Stomach (tissue), 9 donors: Measurements from ENCODE around the gene ZNF783. TPM values are rescaled to one million over a fixed set of nuclear protein-coding genes. Genes with fewer than 3 reads are reported as not detected.
"Not testable (repeated sequence)": the region's sequence is repeated elsewhere in the genome, so short reads cannot be mapped to it uniquely, and the experiment has no call there.

Source experiments
- DNase-seq, 2 donors: peaks; one replicate each; pipeline versions ENCODE4 v3.0.0 to v3.0.0-alpha.2; 2013 to 2019
- H3K27ac ChIP-seq, 5 donors: fragments of 200-600 bp in 4 of 5; sonication (generic) in 4 of 5; one replicate each; pipeline ENCODE4 v1.5.1; 2013 to 2019; ENCODE audit warnings: mild to moderate bottlenecking in 1 of 5, moderate library complexity in 1 of 5
- H3K27me3 ChIP-seq, 3 donors: fragments of 200-600 bp; sonication (generic); one replicate each; pipeline ENCODE4 v1.5.1; 2017 to 2019; ENCODE audit warnings: mixed run types in 1 of 3
- H3K36me3 ChIP-seq, 4 donors: fragments of 200-600 bp; sonication (generic); 1 replicate in 3 of 4; 2 replicates in 1 of 4; pipeline ENCODE4 v1.5.1; 2016 to 2019
- H3K4me1 ChIP-seq, 4 donors: fragments of 200-600 bp; sonication (generic); one replicate each; pipeline ENCODE4 v1.5.1; 2016 to 2019
- H3K4me3 ChIP-seq, 4 donors: fragments of 200-600 bp; sonication (generic) in 3 of 4; one replicate each; pipeline ENCODE4 v1.5.1; 2016 to 2019; ENCODE audit warnings: mild to moderate bottlenecking in 1 of 4
- H3K9me3 ChIP-seq, 4 donors: fragments of 200-600 bp; sonication (generic); one replicate each; pipeline ENCODE4 v1.5.1; 2016 to 2019
- EP300 ChIP-seq: sonication (generic); formaldehyde crosslinking; IDR thresholded peaks from one replicate; pipeline ENCODE4 v1.6.1; 2017; ENCODE audit warnings: antibody characterized with exemption
- POLR2A ChIP-seq, 4 donors: fragments of 450-650 bp; IDR thresholded peaks; one replicate each; pipeline ENCODE4 v1.6.1; 2016; ENCODE audit warnings: antibody characterized with exemption in 4 of 4, control low read depth in 2 of 4, mild to moderate bottlenecking in 1 of 4, moderate library complexity in 1 of 4
- POLR2AphosphoS5 ChIP-seq, 3 donors: sonication (generic); formaldehyde crosslinking; IDR thresholded peaks; one replicate each; pipeline ENCODE4 v1.6.1; 2016; ENCODE audit warnings: antibody characterized with exemption in 3 of 3
- WGBS, 5 donors: extraction: QIAGEN DNeasy Blood & Tissue Kit in 3 of 5; methylation state at CpG; one replicate each; pipeline versions ENCODE4 v1.1.5 to v1.1.7; 2013 to 2018; 5-methylcytosine and 5-hydroxymethylcytosine counted together
- intact Hi-C: fragments of 100-400 bp; cut with DNase I; formaldehyde crosslinking; loops from one replicate; pipeline ENCODE4 v1.15.1; 2023; ENCODE audit warnings: low total_unique reads
- polyA plus RNA-seq, 3 donors: library from polyadenylated mRNA; stranded (reverse); fragments of 200-250 nt; gene quantifications; one replicate each; pipeline ENCODE4 v1.2.3, GENCODE V29; 2013
- total RNA-seq, 5 donors: library from RNA; depleted of rRNA; stranded (reverse); fragments of >200 nt; gene quantifications; one replicate each; pipeline versions ENCODE4 v1.1.0 to v1.2.3, GENCODE V29; 2014 to 2016
- TF ChIP-seq, protein P1 (sequence below), 7 experiments: fragments of 450-650 bp in 4 of 7; fragments of 200-600 bp in 3 of 7; sonication (generic) in 3 of 7; IDR thresholded peaks; one replicate each; pipeline ENCODE4 v1.5.1; 2016 to 2019; ENCODE audit warnings: antibody characterized with exemption in 7 of 7, control low read depth in 2 of 7, mild to moderate bottlenecking in 1 of 7
- donor health status: healthy with polysubstance abuse.
- donor health status: Bipolar disorder and iron deficiency.
- donor health status: healthy.

Gene ZNF783
- total and polyA plus RNA-seq, 8 donors, result 3.7 to 31.2 (median 9.5) TPM

DNA sequence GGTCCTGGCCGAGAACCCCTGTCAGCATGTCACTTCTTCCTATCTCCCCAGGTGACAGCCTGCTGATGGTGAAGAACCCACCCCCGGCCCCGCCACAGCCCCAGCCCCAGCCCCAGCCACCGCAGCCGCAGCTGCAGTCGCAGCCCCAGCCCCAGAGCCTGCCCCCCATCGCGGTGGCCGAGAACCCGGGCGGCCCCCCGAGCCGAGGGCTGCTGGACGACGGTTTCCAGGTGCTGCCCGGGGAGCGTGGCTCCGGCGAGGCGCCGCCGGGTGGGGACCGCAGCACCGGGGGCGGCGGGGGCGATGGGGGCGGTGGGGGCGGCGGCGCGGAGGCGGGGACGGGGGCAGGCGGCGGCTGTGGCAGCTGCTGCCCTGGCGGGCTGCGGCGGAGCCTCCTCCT lies 38.2 kb upstream of the ZNF783 start:
- Histone ChIP-seq H3K27me3 (no peaks in the 10 kb centered on the region), H3K4me3 (no peak overlapping the region), H3K9me3 (no peaks in the 10 kb centered on the region), H3K27ac (no peak overlapping the region), H3K36me3 (peaks cover 48 to 74% (median 73%) of the 10 kb centered on the region in 4 donors), H3K4me1 (no peaks in the 10 kb centered on the region)
- intact Hi-C loops, result no loop called here
- no peak for TF ChIP-seq POLR2A (IDR thresholded peaks at IDR 0.05)
- DNase-seq, result no peak
- 97 to 100% (median 98%) methylated on average over 5 to 39 of the region's 39 CpGs for WGBS, 5 donors

DNA sequence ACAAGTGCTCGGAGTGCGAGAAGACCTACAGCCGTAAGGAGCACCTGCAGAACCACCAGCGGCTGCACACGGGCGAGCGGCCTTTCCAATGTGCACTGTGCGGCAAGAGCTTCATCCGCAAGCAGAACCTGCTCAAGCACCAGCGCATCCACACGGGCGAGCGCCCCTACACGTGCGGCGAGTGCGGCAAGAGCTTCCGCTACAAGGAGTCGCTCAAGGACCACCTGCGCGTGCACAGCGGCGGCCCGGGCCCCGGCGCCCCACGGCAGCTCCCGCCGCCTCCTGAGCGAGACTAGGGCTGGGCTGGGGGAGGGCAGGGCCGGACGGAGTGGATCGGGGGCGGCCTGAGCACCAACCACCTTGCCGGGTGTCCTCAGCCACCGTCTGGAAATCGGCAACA lies 37.6 kb upstream of the ZNF783 start:
- Histone ChIP-seq H3K4me3 (no peak overlapping the region), H3K9me3 (no peaks in the 10 kb centered on the region), H3K27ac (no peak overlapping the region), H3K4me1 (no peaks in the 10 kb centered on the region), H3K27me3 (no peaks in the 10 kb centered on the region), H3K36me3 (peaks cover 43 to 68% (median 67%) of the 10 kb centered on the region in 4 donors)
- 88 to 98% (median 97%) methylated on average over 14 to 37 of the region's 37 CpGs for WGBS, 5 donors
- TF ChIP-seq, protein P1, sequence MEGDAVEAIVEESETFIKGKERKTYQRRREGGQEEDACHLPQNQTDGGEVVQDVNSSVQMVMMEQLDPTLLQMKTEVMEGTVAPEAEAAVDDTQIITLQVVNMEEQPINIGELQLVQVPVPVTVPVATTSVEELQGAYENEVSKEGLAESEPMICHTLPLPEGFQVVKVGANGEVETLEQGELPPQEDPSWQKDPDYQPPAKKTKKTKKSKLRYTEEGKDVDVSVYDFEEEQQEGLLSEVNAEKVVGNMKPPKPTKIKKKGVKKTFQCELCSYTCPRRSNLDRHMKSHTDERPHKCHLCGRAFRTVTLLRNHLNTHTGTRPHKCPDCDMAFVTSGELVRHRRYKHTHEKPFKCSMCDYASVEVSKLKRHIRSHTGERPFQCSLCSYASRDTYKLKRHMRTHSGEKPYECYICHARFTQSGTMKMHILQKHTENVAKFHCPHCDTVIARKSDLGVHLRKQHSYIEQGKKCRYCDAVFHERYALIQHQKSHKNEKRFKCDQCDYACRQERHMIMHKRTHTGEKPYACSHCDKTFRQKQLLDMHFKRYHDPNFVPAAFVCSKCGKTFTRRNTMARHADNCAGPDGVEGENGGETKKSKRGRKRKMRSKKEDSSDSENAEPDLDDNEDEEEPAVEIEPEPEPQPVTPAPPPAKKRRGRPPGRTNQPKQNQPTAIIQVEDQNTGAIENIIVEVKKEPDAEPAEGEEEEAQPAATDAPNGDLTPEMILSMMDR (IDR thresholded peaks at IDR 0.05), result no peak
- TF ChIP-seq EP300 (no peak), POLR2A (IDR thresholded peaks at IDR 0.05) (no peak), POLR2AphosphoS5 (IDR thresholded peaks at IDR 0.05) (no peak)
- no peak for DNase-seq
- intact Hi-C loops, result no loop called here

DNA sequence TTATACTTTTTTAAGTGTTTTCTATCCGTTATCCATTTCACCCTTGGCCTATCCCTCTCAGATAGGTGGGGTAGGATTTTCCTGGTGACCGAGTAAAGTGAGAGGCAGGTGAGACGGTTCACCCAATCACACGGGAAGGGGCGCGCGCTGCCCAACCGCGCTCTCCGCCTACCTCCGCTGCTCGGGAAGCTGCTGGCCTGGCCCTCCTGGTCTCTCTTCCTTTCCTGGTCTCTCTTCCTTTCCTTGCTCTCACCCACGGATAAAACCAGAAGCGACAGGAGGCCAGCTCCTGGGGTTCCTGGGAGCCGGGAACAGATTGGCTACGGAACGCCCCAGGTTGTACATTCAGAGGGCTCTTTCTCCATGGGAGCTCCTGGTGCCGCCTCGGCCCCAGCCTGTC lies 36.9 kb upstream of the ZNF783 start:
- TF ChIP-seq EP300 (no peak), POLR2A (IDR thresholded peaks at IDR 0.05) (no peak)
- Histone ChIP-seq H3K9me3 (no peaks in the 10 kb centered on the region), H3K36me3 (peaks cover 35 to 61% (median 59%) of the 10 kb centered on the region in 4 donors), H3K27ac (no peak overlapping the region), H3K4me1 (no peaks in the 10 kb centered on the region), H3K4me3 (no peak overlapping the region), H3K27me3 (no peaks in the 10 kb centered on the region)
- intact Hi-C loops, result no loop called here
- DNase-seq, result no peak
- WGBS, 5 donors, result 92 to 95% (median 94%) methylated on average over 19 of the region's 19 CpGs

GRCh38 chr7:149225656-149226055 lies 36.3 kb upstream of the ZNF783 start:
- DNase-seq, result no peak
- H3K36me3 ChIP-seq, result peaks cover 30 to 55% (median 54%) of the 10 kb centered on the region in 4 donors
- 92 to 96% (median 96%) methylated on average over 12 to 22 of the region's 22 CpGs for WGBS, 5 donors

GRCh38 chr7:149226366-149226765 lies 35.6 kb upstream of the ZNF783 start:
- intact Hi-C loops, H3K4me3 ChIP-seq, DNase-seq, H3K9me3 ChIP-seq, H3K27me3 ChIP-seq, H3K4me1 ChIP-seq, H3K27ac ChIP-seq: not testable (repeated sequence)
- WGBS, 5 donors, result 90 to 95% (median 93%) methylated on average over 12 to 17 of the region's 17 CpGs
- H3K36me3 ChIP-seq, result peaks cover 23 to 48% (median 47%) of the 10 kb centered on the region in 4 donors

More at GRCh38 chr7:149225656-149226055, 36.3 kb upstream of the ZNF783 start:
- H3K27me3 ChIP-seq, result no peaks in the 10 kb centered on the region
- intact Hi-C loops, result no loop called here
- no peak overlapping the region for H3K4me3 ChIP-seq
- H3K27ac ChIP-seq, result no peak overlapping the region
- H3K9me3 ChIP-seq, result no peaks in the 10 kb centered on the region
- TF ChIP-seq POLR2A (IDR thresholded peaks at IDR 0.05) (no peak), POLR2AphosphoS5 (IDR thresholded peaks at IDR 0.05) (no peak), EP300 (no peak)
- TF ChIP-seq, protein P1 (IDR thresholded peaks at IDR 0.05), result no peak
- H3K4me1 ChIP-seq, result no peaks in the 10 kb centered on the region

DNA sequence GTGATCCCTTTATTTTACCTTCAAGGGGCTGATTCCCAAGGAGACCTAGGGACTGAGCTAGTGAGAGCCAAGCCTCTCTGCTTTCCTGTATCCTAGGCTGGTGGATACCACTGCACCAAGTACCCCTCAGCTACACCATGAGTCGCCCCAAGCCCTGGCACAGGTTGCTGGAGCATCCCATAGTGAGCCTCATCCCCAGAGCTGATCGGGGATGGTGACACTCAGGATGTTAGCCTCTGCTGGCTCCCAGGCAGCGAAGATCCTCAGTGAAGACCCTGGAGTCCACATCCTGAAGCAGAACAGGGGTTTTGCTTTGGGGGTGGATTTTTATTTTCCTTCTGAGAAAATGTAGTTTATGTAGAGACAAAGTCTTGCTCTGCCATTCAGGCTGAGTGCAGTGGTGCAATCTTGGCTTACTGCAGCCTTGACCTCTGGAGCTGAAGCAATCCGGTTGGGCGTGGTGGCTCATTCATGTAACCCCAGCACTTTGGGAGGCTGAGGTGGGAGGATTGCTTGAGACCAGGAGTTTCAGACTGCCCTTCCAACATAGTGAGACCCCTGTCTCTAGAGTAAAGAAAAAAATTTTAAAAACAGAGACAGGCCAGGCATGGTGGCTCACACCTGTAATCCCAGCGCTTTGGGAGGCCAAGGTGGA lies 35.0 kb upstream of the ZNF783 start:
- intact Hi-C loops, result no loop called here
- peaks cover 20 to 42% (median 41%) of the 10 kb centered on the region in 4 donors for H3K36me3 ChIP-seq
- H3K4me3 ChIP-seq, result no peak overlapping the region
- no peaks in the 10 kb centered on the region for H3K4me1 ChIP-seq
- no peak for DNase-seq
- H3K9me3 ChIP-seq, result no peaks in the 10 kb centered on the region
- no peaks in the 10 kb centered on the region for H3K27me3 ChIP-seq
- H3K27ac ChIP-seq, result no peak overlapping the region
- 68 to 98% (median 87%) methylated on average over 6 of the region's 6 CpGs for WGBS, 5 donors
- TF ChIP-seq POLR2A (IDR thresholded peaks at IDR 0.05) (no peak), EP300 (no peak), POLR2AphosphoS5 (IDR thresholded peaks at IDR 0.05) (no peak)
- TF ChIP-seq, protein P1 (IDR thresholded peaks at IDR 0.05), result no peak
